Colonic mucosa (tissue), 4 donors: ENCODE results near the gene DGCR2. TPM values are rescaled to one million over a fixed set of nuclear protein-coding genes. Genes with fewer than 3 reads are reported as not detected.

Experiments
- DNase-seq: peaks from one replicate; pipeline ENCODE4 v3.0.0-alpha.2; 2020
- H3K27ac ChIP-seq: fragments of 200-600 bp; one replicate; pipeline ENCODE4 v1.8.0; 2021
- H3K27me3 ChIP-seq: fragments of 200-600 bp; one replicate; pipeline ENCODE4 v1.8.0; 2021
- H3K36me3 ChIP-seq: fragments of 200-600 bp; one replicate; pipeline ENCODE4 v1.8.0; 2021
- H3K4me1 ChIP-seq: fragments of 200-600 bp; one replicate; pipeline ENCODE4 v1.8.0; 2021; ENCODE audit warnings: mild to moderate bottlenecking
- H3K4me3 ChIP-seq: fragments of 200-600 bp; one replicate; pipeline ENCODE4 v1.8.0; 2021
- H3K9ac ChIP-seq, 2 donors: one replicate each; pipeline ENCODE4 v1.7.0; 2013; ENCODE audit warnings: control low read depth in 2 of 2, low read depth in 2 of 2, low read length in 2 of 2
- H3K9me3 ChIP-seq: fragments of 200-600 bp; one replicate; pipeline ENCODE4 v1.8.0; 2021
- intact Hi-C: fragments of 100-400 bp; cut with DNase I; formaldehyde crosslinking; loops from one replicate; pipeline ENCODE4 v1.14.1; 2022
- total RNA-seq, 2 donors: library from RNA; stranded (reverse); fragmentation: NEBNext Ultra II Directional in 1 of 2; extraction: Animal tissue kit (Norgen Biotek cat#: 25700) in 1 of 2; gene quantifications; one replicate each; pipeline ENCODE4 v1.2.1, GENCODE V29; 2021
- TF ChIP-seq, protein P1 (sequence below): fragments of 200-600 bp; IDR thresholded peaks from one replicate; pipeline ENCODE4 v1.8.0; 2022; ENCODE audit warnings: antibody characterized with exemption, mild to moderate bottlenecking
- donor health status: healthy.
- donor health status: DM: no; HTN: no; CAD: no.
- donor health status: DM: no; HTN: no; CAD: no.

Gene DGCR2
- total RNA-seq, 2 donors from 2014 or later = 71.6 to 82.5 TPM

DNA sequence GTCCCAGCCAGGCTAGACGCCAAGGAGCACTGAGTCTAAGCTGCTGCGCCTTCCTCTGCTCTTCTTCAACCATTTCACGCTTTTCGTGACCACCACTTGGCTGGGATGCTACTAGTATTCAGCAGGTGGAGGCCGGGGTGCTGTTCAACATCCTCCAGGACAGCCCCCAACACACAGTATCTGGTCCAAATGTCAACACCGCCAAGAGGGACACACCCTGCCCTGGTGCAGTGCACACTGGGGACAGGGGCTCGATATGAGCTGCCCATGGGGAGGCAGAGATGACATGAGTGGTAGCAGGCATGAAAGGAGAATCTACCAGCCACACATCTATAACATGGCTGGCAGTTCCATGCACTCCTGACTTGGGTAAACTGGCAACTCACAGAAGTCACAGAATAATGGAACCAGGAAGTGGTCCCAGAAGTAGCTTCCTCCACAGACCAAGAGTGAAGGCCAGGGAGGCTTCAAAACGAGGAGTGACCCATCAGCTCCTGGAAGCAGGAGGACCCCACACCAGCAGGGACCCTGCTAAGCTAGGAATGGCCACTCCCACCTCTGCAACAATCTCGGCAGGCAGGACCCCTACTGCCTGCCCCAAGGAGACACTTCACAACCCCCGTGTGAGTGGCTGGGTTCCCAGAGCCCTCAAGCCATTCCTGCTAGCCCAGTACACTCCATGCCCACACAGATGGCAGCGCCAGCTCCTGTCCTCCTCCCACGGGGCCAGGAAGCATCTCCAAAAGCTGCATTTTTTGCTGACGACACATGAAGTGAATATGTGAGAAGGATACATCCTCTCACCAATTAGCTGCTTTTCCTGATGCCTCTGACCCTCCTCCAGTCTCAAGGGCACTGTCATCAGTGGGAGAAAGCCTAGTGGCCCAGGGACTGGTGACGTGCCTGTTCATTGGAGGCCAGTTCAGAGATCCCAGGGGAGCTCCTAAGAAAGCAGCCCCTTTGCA lies 78.8 kb downstream of the DGCR2 start:
- H3K36me3 ChIP-seq = peaks cover 21% of the 10 kb centered on the region
- TF ChIP-seq, protein P1, sequence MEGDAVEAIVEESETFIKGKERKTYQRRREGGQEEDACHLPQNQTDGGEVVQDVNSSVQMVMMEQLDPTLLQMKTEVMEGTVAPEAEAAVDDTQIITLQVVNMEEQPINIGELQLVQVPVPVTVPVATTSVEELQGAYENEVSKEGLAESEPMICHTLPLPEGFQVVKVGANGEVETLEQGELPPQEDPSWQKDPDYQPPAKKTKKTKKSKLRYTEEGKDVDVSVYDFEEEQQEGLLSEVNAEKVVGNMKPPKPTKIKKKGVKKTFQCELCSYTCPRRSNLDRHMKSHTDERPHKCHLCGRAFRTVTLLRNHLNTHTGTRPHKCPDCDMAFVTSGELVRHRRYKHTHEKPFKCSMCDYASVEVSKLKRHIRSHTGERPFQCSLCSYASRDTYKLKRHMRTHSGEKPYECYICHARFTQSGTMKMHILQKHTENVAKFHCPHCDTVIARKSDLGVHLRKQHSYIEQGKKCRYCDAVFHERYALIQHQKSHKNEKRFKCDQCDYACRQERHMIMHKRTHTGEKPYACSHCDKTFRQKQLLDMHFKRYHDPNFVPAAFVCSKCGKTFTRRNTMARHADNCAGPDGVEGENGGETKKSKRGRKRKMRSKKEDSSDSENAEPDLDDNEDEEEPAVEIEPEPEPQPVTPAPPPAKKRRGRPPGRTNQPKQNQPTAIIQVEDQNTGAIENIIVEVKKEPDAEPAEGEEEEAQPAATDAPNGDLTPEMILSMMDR = no peak

DNA sequence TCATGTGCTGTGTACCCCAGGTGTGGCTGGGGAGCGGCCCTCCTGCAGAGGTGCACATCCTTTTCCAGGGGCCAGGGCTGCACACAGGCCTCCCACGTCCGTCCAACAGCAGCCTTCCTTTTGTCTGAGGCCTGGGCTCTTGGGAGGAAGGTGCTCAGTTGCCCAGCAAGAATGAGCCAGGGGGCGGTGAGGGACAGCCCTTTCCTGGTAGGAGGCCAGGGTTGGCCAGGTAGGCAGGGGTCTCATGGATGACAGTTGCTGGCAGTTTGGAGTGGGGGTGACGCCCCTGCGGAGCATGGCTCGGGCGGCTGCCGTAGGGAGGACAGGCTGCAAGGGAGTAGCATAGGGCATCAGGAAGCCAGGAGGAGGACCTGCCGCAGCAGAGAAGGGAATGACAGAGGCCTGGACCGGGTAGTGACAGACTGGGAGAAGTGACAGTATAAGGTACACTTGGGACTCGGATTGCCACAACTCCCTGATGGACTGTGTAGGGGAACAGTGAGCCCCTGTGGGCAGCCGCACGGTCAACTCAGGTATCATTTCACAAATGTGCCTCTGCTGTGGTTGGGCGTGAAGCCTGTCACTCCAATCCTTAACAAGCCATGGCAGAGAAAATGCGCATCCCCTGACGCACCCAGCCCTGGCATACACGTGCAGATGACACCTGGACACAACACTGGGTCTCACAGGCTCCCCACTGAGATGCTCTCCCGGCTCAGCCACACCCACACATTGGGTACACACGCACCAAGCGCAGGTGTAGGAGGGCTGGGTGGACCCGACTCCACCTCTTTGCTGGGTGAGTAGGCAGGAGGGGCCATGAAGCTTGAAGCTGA lies 79.7 kb downstream of the DGCR2 start:
- intact Hi-C loops = no loop called here
- Histone ChIP-seq H3K27me3 (no peaks in the 10 kb centered on the region), H3K4me3 (no peak overlapping the region), H3K4me1 (no peaks in the 10 kb centered on the region), H3K36me3 (peaks cover 14% of the 10 kb centered on the region), H3K27ac (no peak overlapping the region), H3K9me3 (no peaks in the 10 kb centered on the region), H3K9ac (no peak overlapping the region)
- TF ChIP-seq, protein P1 = no peak
- no peak for DNase-seq

More for the DNA sequence above, 78.8 kb downstream of the DGCR2 start:
- Histone ChIP-seq H3K27me3 (no peaks in the 10 kb centered on the region), H3K9ac (no peak overlapping the region), H3K27ac (no peak overlapping the region), H3K4me3 (no peak overlapping the region), H3K9me3 (no peaks in the 10 kb centered on the region), H3K4me1 (no peaks in the 10 kb centered on the region)
- DNase-seq = no peak
- intact Hi-C loops = no loop called here

DNA sequence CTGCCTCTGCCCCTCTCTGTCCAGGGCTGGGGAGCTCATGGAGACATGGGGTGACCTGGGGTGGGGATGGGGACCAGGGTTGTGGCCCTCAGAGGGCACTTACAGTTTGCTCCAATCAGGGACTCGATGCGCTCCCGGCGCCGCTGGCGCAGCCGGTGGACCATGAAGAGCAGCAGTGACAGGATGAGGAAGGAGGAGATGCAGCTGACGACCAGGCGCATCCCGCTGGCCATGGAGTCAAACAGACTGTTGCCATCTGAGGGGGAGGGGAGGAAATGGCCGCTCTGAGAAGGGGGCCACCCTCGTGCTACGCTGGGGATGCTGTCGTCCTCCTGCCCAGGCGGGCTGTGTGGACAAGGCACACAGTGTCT lies 80.5 kb downstream of the DGCR2 start:
- intact Hi-C loops = no loop called here
- H3K9me3 ChIP-seq = no peaks in the 10 kb centered on the region
- no peak overlapping the region for H3K9ac ChIP-seq
- H3K27me3 ChIP-seq = no peaks in the 10 kb centered on the region
- DNase-seq = no peak
- no peaks in the 10 kb centered on the region for H3K4me1 ChIP-seq
- no peak overlapping the region for H3K27ac ChIP-seq
- peaks cover 10% of the 10 kb centered on the region for H3K36me3 ChIP-seq
- TF ChIP-seq, protein P1 = no peak
- no peak overlapping the region for H3K4me3 ChIP-seq

DNA sequence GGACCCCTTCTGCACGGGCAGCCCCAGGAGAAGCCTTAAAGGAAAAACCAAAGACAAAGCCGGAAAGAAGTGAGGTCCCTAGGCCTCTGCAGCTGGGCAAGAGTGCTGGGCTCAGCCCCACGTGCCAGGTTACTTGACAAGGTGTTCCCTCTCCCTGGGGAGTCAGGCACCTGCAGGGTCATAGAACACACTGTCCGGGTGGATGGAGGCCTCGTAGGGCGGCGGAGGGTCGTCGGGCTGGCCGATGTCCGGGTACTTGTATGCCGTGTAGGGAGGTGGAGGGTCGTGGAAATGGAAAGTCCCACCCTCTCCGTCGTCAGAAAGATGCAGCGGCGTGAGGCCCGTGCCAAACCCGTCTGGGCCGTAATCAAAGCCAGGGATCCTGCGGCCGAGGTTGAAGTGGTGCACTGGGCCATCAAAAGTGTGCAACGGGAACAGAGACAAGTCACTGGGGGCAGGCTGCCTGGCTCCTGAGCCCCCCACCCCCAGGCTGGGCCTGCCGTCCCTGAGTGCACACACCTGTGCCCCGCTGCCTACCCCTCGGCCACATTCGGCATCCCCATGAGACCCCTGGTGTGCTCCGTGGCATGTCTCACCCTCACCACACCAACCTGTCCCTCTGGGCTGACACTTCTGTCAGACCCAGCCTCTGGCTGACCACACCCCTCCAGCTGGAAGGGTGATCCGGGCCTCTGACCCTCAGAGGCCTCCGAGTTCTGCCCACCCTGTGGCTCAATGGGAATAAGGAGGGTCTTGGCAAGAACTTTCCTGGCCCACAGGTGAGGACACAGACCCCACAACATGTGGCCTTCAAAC lies 81.1 kb downstream of the DGCR2 start:
- Histone ChIP-seq H3K27me3 (no peaks in the 10 kb centered on the region), H3K4me1 (no peaks in the 10 kb centered on the region), H3K9ac (no peak overlapping the region), H3K27ac (no peak overlapping the region), H3K9me3 (no peaks in the 10 kb centered on the region), H3K4me3 (no peak overlapping the region), H3K36me3 (peaks cover 7% of the 10 kb centered on the region)
- DNase-seq = no peak
- TF ChIP-seq, protein P1 = no peak
- intact Hi-C loops = no loop called here

DNA sequence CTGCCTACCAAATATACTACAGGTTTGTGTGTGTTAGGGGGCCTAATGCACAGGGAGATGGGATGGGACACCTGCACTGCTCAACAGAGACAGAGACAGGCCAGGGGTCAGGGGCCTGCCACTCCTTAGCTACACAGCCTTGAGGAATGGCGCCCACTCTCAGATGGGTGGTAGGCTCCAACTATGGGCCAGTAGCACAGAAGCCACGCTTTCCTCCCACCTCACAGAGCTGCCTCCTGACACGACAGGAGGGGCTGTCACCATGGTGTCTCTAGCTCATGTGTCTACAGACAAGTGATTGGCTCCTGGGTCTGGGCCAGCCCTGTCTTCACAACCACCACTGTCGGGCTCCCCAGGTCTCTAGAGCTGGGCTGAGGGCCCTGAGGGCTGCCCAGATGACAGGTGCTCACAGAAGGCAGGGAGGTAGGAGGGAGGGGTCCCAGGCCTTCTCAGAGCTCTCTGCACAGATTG lies 81.8 kb downstream of the DGCR2 start:
- H3K9me3 ChIP-seq = no peaks in the 10 kb centered on the region
- intact Hi-C loops = no loop called here
- TF ChIP-seq, protein P1 = no peak
- H3K27ac ChIP-seq = no peak overlapping the region
- no peak overlapping the region for H3K9ac ChIP-seq
- H3K27me3 ChIP-seq = no peaks in the 10 kb centered on the region
- H3K36me3 ChIP-seq = peaks cover 7% of the 10 kb centered on the region
- H3K4me1 ChIP-seq = no peaks in the 10 kb centered on the region
- DNase-seq = no peak
- no peak overlapping the region for H3K4me3 ChIP-seq
